Breast epithelium (tissue), 3 donors: Measurements from ENCODE around the gene NOTO.

Experiments
- CTCF ChIP-seq, 3 donors: fragments of 450-650 bp; IDR thresholded peaks; one replicate each; pipeline ENCODE4 v1.5.1; 2016 to 2017; ENCODE audit warnings: antibody characterized with exemption in 3 of 3, mild to moderate bottlenecking in 3 of 3, moderate library complexity in 3 of 3
- POLR2A ChIP-seq: fragments of 450-650 bp; IDR thresholded peaks from one replicate; pipeline ENCODE4 v1.6.1; 2016; ENCODE audit warnings: antibody characterized with exemption, mild to moderate bottlenecking, moderate library complexity
- POLR2AphosphoS5 ChIP-seq, 3 donors: sonication (generic); formaldehyde crosslinking; IDR thresholded peaks; one replicate each; pipeline ENCODE4 v1.6.1; 2017; ENCODE audit warnings: antibody characterized with exemption in 3 of 3

GRCh38 chr2:73258186-73258912 is 56.0 kb downstream of the NOTO start:
- no peak for TF ChIP-seq POLR2A
- no peak for TF ChIP-seq CTCF (IDR thresholded peaks at IDR 0.05)
- TF ChIP-seq POLR2AphosphoS5 (IDR thresholded peaks at IDR 0.05): no peak
